Keratinocyte (primary cell): Measurements from ENCODE around the gene COX6B2. TPM values are rescaled to one million over a fixed set of nuclear protein-coding genes. Genes with fewer than 3 reads are reported as not detected.

Experiments
- DNase-seq: peaks from one replicate; pipeline ENCODE4 v3.0.0-alpha.2; 2011; ENCODE audit warnings: low read depth, missing footprints, low spot score
- FAIRE-seq: peaks from 2 replicates; lab custom pipeline; 2011; peaks lifted over from hg19 to GRCh38; lab: Jason Lieb, UNC
- H2AFZ ChIP-seq: 2 replicates; pipeline ENCODE4 v1.6.0; 2012; ENCODE audit warnings: low read length, control low read depth, inconsistent platforms; ENCODE audit not compliant: control insufficient read depth
- H3K27ac ChIP-seq: 2 replicates; pipeline ENCODE4 v1.5.1; 2011; ENCODE audit warnings: low read length; ENCODE audit not compliant: control insufficient read depth, insufficient read depth
- H3K27me3 ChIP-seq: 3 replicates; pipeline ENCODE4 v1.6.0; 2011; ENCODE audit warnings: low read length; ENCODE audit not compliant: control insufficient read depth, insufficient read depth; ENCODE audit errors: extremely low read depth
- H3K36me3 ChIP-seq, 2 experiments: 2 replicates in 1 of 2; 3 replicates in 1 of 2; pipeline ENCODE4 v1.5.1; 2011; ENCODE audit warnings: low read length in 2 of 2, mild to moderate bottlenecking in 1 of 2; ENCODE audit not compliant: control insufficient read depth in 2 of 2, insufficient read depth in 2 of 2; ENCODE audit errors: extremely low read depth in 1 of 2
- H3K4me1 ChIP-seq: 3 replicates; pipeline ENCODE4 v1.5.1; 2011; ENCODE audit warnings: low read length; ENCODE audit not compliant: control insufficient read depth, insufficient read depth; ENCODE audit errors: extremely low read depth
- H3K4me2 ChIP-seq: 3 replicates; pipeline ENCODE4 v1.6.0; 2011; ENCODE audit warnings: low read depth, low read length; ENCODE audit not compliant: control insufficient read depth, insufficient read depth; ENCODE audit errors: extremely low read depth
- H3K4me3 ChIP-seq, 3 experiments: fragments of 200-600 bp in 1 of 3; sonication (generic) in 1 of 3; 2 replicates in 2 of 3; 3 replicates in 1 of 3; pipeline ENCODE4 v1.5.1; 2011 to 2016; ENCODE audit warnings: low read length in 3 of 3, mild to moderate bottlenecking in 3 of 3, control low read depth in 2 of 3, inconsistent platforms in 1 of 3, low read depth in 1 of 3, mixed read lengths in 1 of 3, mixed run types in 1 of 3, moderate library complexity in 1 of 3; ENCODE audit not compliant: control insufficient read depth in 2 of 3, insufficient read depth in 2 of 3; ENCODE audit errors: extremely low read depth in 1 of 3
- H3K79me2 ChIP-seq: 2 replicates; pipeline ENCODE4 v1.6.0; 2012; ENCODE audit warnings: low read length; ENCODE audit not compliant: control insufficient read depth, insufficient read depth
- H3K9ac ChIP-seq: 3 replicates; pipeline ENCODE4 v1.6.0; 2011; ENCODE audit warnings: low read length; ENCODE audit not compliant: control insufficient read depth, insufficient read depth; ENCODE audit errors: extremely low read depth
- H3K9me1 ChIP-seq: 3 replicates; pipeline ENCODE4 v1.6.0; 2011; ENCODE audit warnings: low read length; ENCODE audit not compliant: control insufficient read depth, insufficient read depth; ENCODE audit errors: extremely low read depth
- H3K9me3 ChIP-seq: 2 replicates; pipeline ENCODE4 v1.5.1; 2012; ENCODE audit warnings: low read depth, low read length; ENCODE audit not compliant: control insufficient read depth
- H4K20me1 ChIP-seq: 3 replicates; pipeline ENCODE4 v1.6.0; 2011; ENCODE audit warnings: low read length; ENCODE audit not compliant: control insufficient read depth, insufficient read depth; ENCODE audit errors: extremely low read depth
- CTCF ChIP-seq, 3 experiments: IDR thresholded peaks in 1 of 3; conservative IDR thresholded peaks in 1 of 3; optimal IDR thresholded peaks in 1 of 3; 2 replicates in 2 of 3; 3 replicates in 1 of 3; pipeline versions ENCODE3 to v1.5.1; 2011; ENCODE audit warnings: low read length in 3 of 3, mild to moderate bottlenecking in 3 of 3, moderate library complexity in 2 of 3, control low read depth in 1 of 3, inconsistent platforms in 1 of 3; ENCODE audit not compliant: insufficient read depth in 2 of 3; ENCODE audit errors: extremely low read depth in 1 of 3
- EZH2 ChIP-seq: IDR thresholded peaks from one replicate; pipeline ENCODE4 v1.6.1; 2012; ENCODE audit warnings: inconsistent platforms, mild to moderate bottlenecking, low read length, moderate library complexity
- dilution Hi-C: fragments of 300-500 bp; cut with MboI; formaldehyde crosslinking; loops from one replicate; pipeline ENCODE4 v1.7.0; 2020; ENCODE audit warnings: low sequenced_read_pairs; ENCODE audit not compliant: extremely low pct_ligation_motif_present
- polyA plus RNA-seq, 5 experiments: library from polyadenylated mRNA; depleted of rRNA in 3 of 5; stranded (reverse) in 3 of 5; stranded (forward) in 1 of 5; unstranded in 1 of 5; fragments of >200 nt; gene quantifications; 1 replicate in 1 of 5; 2 replicates in 3 of 5; 3 replicates in 1 of 5; pipeline versions ENCODE4 v1.2.1 to v1.2.3, GENCODE V29; 2011 to 2012; ENCODE audit warnings: missing spikeins in 2 of 5, low read depth in 1 of 5, low replicate concordance in 1 of 5

COX6B2 gene
- polyA plus RNA-seq, 1 donor (not counting 4 experiments of a cell fraction or from before 2014, with no cell fraction given) = 1.4 TPM

GRCh38 chr19:55303477-55303876 is 51.0 kb downstream of the COX6B2 start:
- Histone ChIP-seq H3K9me1 (no peaks in the 10 kb centered on the region), H3K27ac (no peak overlapping the region), H3K4me1 (peaks cover 2% of the 10 kb centered on the region), H3K79me2 (no peaks in the 10 kb centered on the region), H3K4me3 (no peak overlapping the region), H4K20me1 (no peaks in the 10 kb centered on the region), H3K36me3 (no peaks in the 10 kb centered on the region), H2AFZ (no peak overlapping the region), H3K4me2 (no peak overlapping the region), H3K9me3 (no peaks in the 10 kb centered on the region), H3K9ac (no peak overlapping the region), H3K27me3 (no peaks in the 10 kb centered on the region)
- dilution Hi-C loops = no loop called here
- TF ChIP-seq EZH2 (no peak), CTCF (optimal IDR thresholded peaks at IDR 0.05 in 1 of 3, IDR thresholded peaks at IDR 0.05 in 1 of 3, conservative IDR thresholded peaks at IDR 0.05 in 1 of 3; ENCODE audit: extremely low read depth in 1 of 3, insufficient read depth in 2 of 3, low read length in 3 of 3) (no peak)
- DNase-seq (no peak), FAIRE-seq (no peak)

- no peaks in the 10 kb centered on the region for H3K9me1 ChIP-seq
- dilution Hi-C loops = no loop called here
- DNase-seq (no peak), FAIRE-seq (no peak)
- no peaks in the 10 kb centered on the region for H3K79me2 ChIP-seq
- TF ChIP-seq EZH2 (no peak), CTCF (optimal IDR thresholded peaks at IDR 0.05 in 1 of 3, IDR thresholded peaks at IDR 0.05 in 1 of 3, conservative IDR thresholded peaks at IDR 0.05 in 1 of 3; ENCODE audit: extremely low read depth in 1 of 3, insufficient read depth in 2 of 3, low read length in 3 of 3) (no peak)
- H3K9me3 ChIP-seq = no peaks in the 10 kb centered on the region
- H3K27me3 ChIP-seq = no peaks in the 10 kb centered on the region
- no peak overlapping the region for H3K27ac ChIP-seq
- peaks cover 2% of the 10 kb centered on the region for H3K4me1 ChIP-seq
- H3K9ac ChIP-seq = no peak overlapping the region
- H2AFZ ChIP-seq = peak overlapping the region; percentile 96
- H3K4me2 ChIP-seq = peak overlapping the region; percentile 67
- peak overlapping the region; percentile 32 to 59 (median 35) for H3K4me3 ChIP-seq
- H3K36me3 ChIP-seq = no peaks in the 10 kb centered on the region
- no peaks in the 10 kb centered on the region for H4K20me1 ChIP-seq
These were observed 52.2 kb downstream of the COX6B2 start for GRCh38 chr19:55302318-55302703.
